ENCODE data around the gene ENO2.
"Not testable (repeated sequence)": the region's sequence is repeated elsewhere in the genome, so short reads cannot be mapped to it uniquely, and the experiment has no call there.

The ENO2 gene

GRCh38 chr12:6888360-6888759 is 26.0 kb upstream of the ENO2 start:
- peaks cover 20% of the 10 kb centered on the region for H3K4me1 ChIP-seq (ENCODE audit: insufficient read depth, low read length, poor library complexity, severe bottlenecking)
- no peak overlapping the region for H3K9ac ChIP-seq (ENCODE audit: low read depth, low read length, poor library complexity, severe bottlenecking)
- TF ChIP-seq EZH2phosphoT487 (IDR thresholded peaks at IDR 0.05; ENCODE audit: borderline replicate concordance), result no peak
- TF ChIP-seq CTCF (conservative IDR thresholded peaks at IDR 0.05; ENCODE audit: low read length), result no peak
- no peaks in the 10 kb centered on the region for H4K20me1 ChIP-seq (ENCODE audit: insufficient read depth, low read length, poor library complexity, severe bottlenecking)
- peaks cover 10% of the 10 kb centered on the region; the same call in 1 of the 2 replicates for H3K79me2 ChIP-seq (ENCODE audit: insufficient read depth, low read length)
- no peaks in the 10 kb centered on the region for H3K9me3 ChIP-seq (ENCODE audit: insufficient read depth, low read depth, low read length)
- no peaks in the 10 kb centered on the region for H3K27me3 ChIP-seq (ENCODE audit: insufficient read depth, low read length, poor library complexity, severe bottlenecking)
- H3K4me2 ChIP-seq (ENCODE audit: low read depth, low read length, poor library complexity, severe bottlenecking), result no peak overlapping the region
- no peaks in the 10 kb centered on the region for H3K9me2 ChIP-seq (replicated peaks; ENCODE audit: low read depth, low read length)
- H2AFZ ChIP-seq (ENCODE audit: low read length), result no peak overlapping the region
- H3K36me3 ChIP-seq (ENCODE audit: insufficient read depth, low read length), result no peaks in the 10 kb centered on the region
- no peak overlapping the region for H3K4me3 ChIP-seq (ENCODE audit: low read length, poor library complexity, severe bottlenecking)
- 0 out of 2 replicates have a peak, but pooled peaks cover 2% of the 10 kb centered on the region for H3F3A ChIP-seq (ENCODE audit: low read depth)

DNA sequence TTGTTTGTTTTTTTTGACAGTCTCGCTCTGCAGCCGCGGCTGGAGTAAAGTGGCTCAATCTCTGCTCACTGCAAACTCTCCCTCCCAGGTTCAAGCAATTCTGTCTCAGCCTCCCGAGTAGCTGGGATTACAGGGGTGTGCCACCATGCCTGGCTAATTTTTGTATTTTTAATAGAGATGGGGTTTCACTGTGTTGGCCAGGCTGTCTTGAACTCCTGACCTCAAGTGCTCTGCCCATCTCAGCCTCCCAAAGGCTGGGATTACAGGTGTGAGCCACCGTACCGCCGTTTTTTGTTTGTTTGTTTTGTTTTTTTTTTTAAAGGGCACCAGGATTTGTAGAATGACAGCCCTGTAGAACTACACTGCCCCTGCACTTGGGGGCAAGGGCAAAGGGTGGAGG is 25.6 kb upstream of the ENO2 start:
- Histone ChIP-seq H3K79me2 (ENCODE audit: insufficient read depth, low read length) (peaks cover 10% of the 10 kb centered on the region; the same call in 1 of the 2 replicates), H3K4me1 (ENCODE audit: insufficient read depth, low read length, poor library complexity, severe bottlenecking) (peaks cover 20% of the 10 kb centered on the region)
- H3K4me3 ChIP-seq (ENCODE audit: low read length, poor library complexity, severe bottlenecking); H3K4me2 ChIP-seq (ENCODE audit: low read depth, low read length, poor library complexity, severe bottlenecking); H3K9me3 ChIP-seq (ENCODE audit: insufficient read depth, low read depth, low read length); H3K9me2 ChIP-seq (replicated peaks; ENCODE audit: low read depth, low read length); H3K36me3 ChIP-seq (ENCODE audit: insufficient read depth, low read length); H3F3A ChIP-seq (ENCODE audit: low read depth); H2AFZ ChIP-seq (ENCODE audit: low read length); H3K27me3 ChIP-seq (ENCODE audit: insufficient read depth, low read length, poor library complexity, severe bottlenecking); H3K9ac ChIP-seq (ENCODE audit: low read depth, low read length, poor library complexity, severe bottlenecking); H4K20me1 ChIP-seq (ENCODE audit: insufficient read depth, low read length, poor library complexity, severe bottlenecking): not testable (repeated sequence)

DNA sequence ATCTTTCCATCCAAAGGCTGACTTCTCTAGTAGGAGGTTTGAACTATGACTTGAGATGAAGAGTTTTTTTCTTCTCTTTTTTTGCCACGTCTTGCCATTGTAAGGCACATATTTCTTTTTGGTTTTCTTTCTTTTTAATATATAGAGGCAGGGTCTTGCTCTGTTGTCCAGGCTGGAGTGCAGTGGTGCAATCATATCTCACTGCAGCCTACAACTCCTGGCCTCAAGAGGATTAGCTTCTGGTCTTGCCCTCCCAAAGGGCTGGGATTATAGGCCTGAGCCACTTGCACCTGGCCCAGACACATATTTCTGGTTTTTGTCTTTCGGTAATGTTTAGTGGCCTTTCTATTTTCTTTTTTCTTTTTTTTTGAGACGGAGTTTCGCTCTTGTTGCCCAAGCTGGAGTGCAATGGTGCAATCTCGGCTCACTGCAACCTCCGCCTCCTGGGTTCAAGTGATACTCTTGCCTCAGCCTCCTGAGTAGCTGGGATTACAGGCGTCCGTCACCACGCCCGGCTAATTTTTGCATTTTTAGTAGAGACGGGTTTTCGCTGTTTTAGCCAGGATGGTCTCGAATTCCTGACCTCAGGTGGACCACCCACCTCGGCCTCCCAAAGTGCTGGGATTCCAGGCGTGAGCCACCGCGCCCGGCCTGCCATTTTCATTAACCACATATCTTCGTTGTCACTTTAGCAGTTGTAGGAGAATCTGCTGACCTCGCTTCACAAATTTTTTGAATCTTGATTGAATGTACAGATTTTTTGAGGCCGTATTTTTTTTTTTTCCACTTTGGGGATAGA is 24.4 kb upstream of the ENO2 start:
- peaks cover 20% of the 10 kb centered on the region for H3K4me1 ChIP-seq (ENCODE audit: insufficient read depth, low read length, poor library complexity, severe bottlenecking)
- H3K9ac ChIP-seq (ENCODE audit: low read depth, low read length, poor library complexity, severe bottlenecking), result peak overlapping the region; percentile 75
- H3K36me3 ChIP-seq (ENCODE audit: insufficient read depth, low read length); H2AFZ ChIP-seq (ENCODE audit: low read length); H4K20me1 ChIP-seq (ENCODE audit: insufficient read depth, low read length, poor library complexity, severe bottlenecking); H3K9me2 ChIP-seq (replicated peaks; ENCODE audit: low read depth, low read length); H3K9me3 ChIP-seq (ENCODE audit: insufficient read depth, low read depth, low read length); H3F3A ChIP-seq (ENCODE audit: low read depth); H3K27me3 ChIP-seq (ENCODE audit: insufficient read depth, low read length, poor library complexity, severe bottlenecking): not testable (repeated sequence)
- H3K79me2 ChIP-seq (ENCODE audit: insufficient read depth, low read length), result peaks cover 10% of the 10 kb centered on the region; the same call in 1 of the 2 replicates
- peak overlapping the region; percentile 68 for H3K4me3 ChIP-seq (ENCODE audit: low read length, poor library complexity, severe bottlenecking)
- peak overlapping the region; percentile 71 for H3K4me2 ChIP-seq (ENCODE audit: low read depth, low read length, poor library complexity, severe bottlenecking)

- Histone ChIP-seq H3K4me2 (ENCODE audit: low read depth, low read length, poor library complexity, severe bottlenecking) (peak overlapping the region; percentile 95), H3K9ac (ENCODE audit: low read depth, low read length, poor library complexity, severe bottlenecking) (peak overlapping the region; percentile 97), H3K27me3 (ENCODE audit: insufficient read depth, low read length, poor library complexity, severe bottlenecking) (no peaks in the 10 kb centered on the region), H3K4me3 (ENCODE audit: low read length, poor library complexity, severe bottlenecking) (peak overlapping the region; percentile 86), H3F3A (ENCODE audit: low read depth) (0 out of 2 replicates have a peak, but pooled peaks cover 2% of the 10 kb centered on the region), H3K36me3 (ENCODE audit: insufficient read depth, low read length) (no peaks in the 10 kb centered on the region), H4K20me1 (ENCODE audit: insufficient read depth, low read length, poor library complexity, severe bottlenecking) (no peaks in the 10 kb centered on the region), H2AFZ (ENCODE audit: low read length) (peak overlapping the region; percentile 92), H3K9me2 (replicated peaks; ENCODE audit: low read depth, low read length) (no peaks in the 10 kb centered on the region), H3K9me3 (ENCODE audit: insufficient read depth, low read depth, low read length) (no peaks in the 10 kb centered on the region), H3K4me1 (ENCODE audit: insufficient read depth, low read length, poor library complexity, severe bottlenecking) (peaks cover 20% of the 10 kb centered on the region), H3K79me2 (ENCODE audit: insufficient read depth, low read length) (peaks cover 10% of the 10 kb centered on the region; the same call in 1 of the 2 replicates)
- no peak for TF ChIP-seq EZH2phosphoT487 (IDR thresholded peaks at IDR 0.05; ENCODE audit: borderline replicate concordance)
- peak; percentile 71 for TF ChIP-seq CTCF (conservative IDR thresholded peaks at IDR 0.05; ENCODE audit: low read length)
Measured at GRCh38 chr12:6890789-6891645, 23.4 kb upstream of the ENO2 start.
